Measurements from ENCODE around the gene DUOX2.
"Not testable (repeated sequence)": the region's sequence is repeated elsewhere in the genome, so short reads cannot be mapped to it uniquely, and the experiment has no call there.

Gene DUOX2

DNA sequence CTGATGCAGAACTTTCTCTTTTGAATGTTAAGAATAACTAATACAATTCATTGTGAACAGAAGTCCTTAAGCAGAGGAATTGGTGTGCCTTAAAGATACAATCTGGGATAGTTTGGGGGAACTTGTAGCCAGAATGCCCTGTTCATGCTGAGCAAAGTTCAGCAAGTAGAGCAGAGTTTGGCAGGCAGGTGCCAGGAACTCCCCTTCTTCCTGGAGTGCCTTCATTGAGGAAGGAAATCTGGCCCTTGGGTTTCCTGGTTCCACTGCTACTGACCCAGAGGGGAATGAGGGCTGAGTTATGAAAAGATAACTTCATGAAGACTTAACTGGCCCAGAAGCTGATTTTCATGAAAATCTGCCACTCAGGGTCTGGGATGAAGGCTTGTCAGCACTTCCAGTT, 40.4 kb downstream of the DUOX2 start:
- not testable (repeated sequence) for DNase-seq (ENCODE audit: low spot score)

DNA sequence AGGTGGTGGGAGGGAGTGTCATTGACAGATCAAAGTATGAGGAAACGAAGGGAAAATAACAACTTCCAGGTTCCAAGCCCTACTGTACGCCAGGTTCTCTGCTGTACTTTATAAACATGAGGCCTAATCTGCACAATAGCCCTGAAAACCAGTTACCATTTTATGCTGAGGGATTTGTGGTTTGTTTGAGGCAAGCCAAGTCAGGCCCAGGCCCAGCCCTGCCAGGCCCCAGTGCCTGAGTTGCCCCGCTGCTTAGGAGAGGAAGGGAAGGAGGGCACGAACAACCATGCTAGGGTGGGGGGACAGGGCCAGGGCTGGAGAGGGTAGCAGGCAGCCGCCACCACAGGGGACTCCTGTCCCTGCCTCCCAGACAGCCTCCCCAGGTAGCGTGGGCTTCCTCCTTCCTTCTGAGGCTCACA, 44.0 kb downstream of the DUOX2 start:
- DNase-seq (ENCODE audit: low spot score) = not testable (repeated sequence)

DNA sequence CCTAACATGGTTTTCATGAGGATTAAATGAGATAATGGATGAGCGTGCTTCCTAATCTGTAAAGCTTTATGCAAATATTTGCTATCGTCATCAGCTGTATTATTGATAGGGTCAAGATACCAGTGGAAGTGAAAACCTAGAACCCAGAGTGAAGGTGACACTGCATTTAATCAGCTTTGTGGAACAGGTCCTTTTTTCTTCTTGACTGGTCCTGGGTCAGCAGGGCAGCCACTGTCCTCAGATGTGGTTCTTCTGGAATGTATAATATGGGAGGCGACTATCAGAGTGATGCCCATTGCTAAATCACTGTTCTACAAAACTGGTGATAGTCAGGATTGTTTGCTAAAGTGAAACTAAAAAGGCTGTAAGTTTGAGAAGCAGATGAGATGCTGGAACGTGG, 49.6 kb downstream of the DUOX2 start:
- peak; percentile 81 for DNase-seq (ENCODE audit: low spot score)

DNA sequence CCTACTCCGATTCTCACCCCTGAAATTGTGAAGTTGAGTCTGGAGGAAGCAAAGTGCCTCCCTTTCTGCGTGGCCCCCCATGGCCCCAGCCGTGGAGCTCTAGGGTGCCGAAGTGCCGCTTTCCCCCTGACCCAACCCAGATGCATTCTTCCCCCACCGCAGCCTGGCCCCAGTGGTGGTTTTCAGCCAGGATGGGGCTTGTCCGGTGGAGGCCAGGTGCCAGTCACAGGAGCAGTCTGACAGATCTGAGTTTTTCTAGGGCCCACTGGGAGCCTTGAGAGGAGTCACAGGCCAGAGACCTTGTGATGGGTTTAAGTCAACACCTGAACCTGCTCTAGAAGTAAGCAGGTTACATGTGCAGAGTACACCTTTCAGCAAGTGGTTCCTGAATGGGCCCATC, 51.7 kb downstream of the DUOX2 start:
- not testable (repeated sequence) for DNase-seq (ENCODE audit: low spot score)

DNA sequence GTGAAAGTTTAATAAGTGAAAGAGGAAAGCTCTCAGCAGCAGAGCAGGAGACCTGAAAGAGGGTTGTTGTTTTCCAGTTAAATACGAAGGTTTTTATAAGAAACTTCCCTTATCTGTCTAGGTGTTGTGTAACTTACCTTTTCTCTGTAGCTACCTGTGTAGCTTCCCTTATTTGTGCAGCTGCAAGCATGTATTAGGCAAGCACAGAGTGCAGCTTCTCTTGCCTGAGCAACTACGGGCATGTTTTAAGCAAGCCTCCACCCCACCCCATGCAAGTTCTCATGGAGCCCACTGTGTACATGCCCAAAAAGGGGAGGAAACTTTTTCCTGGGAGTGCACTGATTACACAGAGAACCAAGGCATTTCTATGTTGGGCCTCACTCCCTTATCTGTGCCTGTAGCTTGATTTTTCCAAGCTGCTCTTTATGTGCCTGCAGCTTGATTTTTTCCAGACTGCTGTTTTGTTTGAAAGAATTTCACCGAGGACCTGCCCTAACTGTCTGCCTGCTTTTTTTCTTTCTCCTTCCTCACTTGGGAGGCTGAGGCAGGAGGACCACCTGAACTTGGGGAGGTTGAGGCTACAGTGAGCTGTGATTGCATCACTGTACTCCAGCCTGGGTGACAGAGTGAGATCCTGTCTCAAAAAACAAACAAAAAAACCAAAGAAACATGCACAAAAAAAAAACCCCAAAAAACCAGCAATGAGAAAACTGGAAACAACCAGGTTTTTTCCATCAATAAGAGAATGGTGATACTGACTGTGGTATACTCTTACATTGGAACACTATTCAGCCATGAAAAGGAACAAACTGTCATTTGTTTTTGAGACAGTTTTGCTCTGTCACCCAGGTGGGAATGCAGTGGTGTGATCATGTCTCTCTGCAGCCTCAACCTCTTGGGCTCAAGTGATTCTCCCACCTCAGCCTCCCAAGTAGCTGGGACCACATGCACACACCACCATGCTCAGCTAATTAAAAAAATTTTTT, 55.0 kb downstream of the DUOX2 start:
- DNase-seq (ENCODE audit: low spot score) = not testable (repeated sequence)

DNA sequence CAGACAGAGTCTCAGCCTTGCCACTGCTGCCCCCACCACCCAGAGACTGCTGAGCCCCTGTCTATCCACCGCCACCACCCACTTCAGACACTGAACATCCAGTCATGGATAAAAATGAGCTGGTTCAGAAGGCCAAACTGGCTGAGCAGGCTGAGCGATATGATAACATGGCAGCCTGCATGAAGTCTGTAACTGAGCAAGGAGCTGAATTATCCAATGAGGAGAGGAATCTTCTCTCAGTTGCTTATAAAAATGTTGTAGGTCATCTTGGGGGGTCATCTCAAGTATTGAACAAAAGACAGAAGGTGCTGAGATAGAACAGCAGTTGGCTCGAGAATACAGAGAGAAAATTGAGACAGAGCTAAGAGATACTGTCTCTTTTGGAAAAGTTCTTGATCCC, 61.3 kb downstream of the DUOX2 start:
- DNase-seq (ENCODE audit: low spot score) = not testable (repeated sequence)

DNA sequence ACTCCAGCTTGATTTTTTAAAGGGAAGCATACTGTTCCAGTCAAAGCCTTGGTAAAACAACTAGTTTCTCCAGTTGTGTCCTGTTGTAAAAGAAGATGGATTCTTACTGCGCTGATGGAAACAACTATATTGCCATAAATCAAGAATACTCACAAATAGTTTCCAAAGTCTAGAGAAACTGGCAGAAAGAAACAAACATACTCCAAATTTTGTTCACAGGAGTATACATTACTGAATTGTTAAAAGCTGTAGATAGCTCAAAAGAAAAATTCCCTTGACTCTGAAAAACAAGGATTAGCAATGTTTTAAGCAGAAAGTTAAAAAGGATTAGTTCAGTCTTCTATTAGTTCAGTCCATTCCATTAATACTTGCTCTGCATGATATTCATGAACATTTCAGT, 63.4 kb downstream of the DUOX2 start:
- DNase-seq (ENCODE audit: low spot score) = no peak

DNA sequence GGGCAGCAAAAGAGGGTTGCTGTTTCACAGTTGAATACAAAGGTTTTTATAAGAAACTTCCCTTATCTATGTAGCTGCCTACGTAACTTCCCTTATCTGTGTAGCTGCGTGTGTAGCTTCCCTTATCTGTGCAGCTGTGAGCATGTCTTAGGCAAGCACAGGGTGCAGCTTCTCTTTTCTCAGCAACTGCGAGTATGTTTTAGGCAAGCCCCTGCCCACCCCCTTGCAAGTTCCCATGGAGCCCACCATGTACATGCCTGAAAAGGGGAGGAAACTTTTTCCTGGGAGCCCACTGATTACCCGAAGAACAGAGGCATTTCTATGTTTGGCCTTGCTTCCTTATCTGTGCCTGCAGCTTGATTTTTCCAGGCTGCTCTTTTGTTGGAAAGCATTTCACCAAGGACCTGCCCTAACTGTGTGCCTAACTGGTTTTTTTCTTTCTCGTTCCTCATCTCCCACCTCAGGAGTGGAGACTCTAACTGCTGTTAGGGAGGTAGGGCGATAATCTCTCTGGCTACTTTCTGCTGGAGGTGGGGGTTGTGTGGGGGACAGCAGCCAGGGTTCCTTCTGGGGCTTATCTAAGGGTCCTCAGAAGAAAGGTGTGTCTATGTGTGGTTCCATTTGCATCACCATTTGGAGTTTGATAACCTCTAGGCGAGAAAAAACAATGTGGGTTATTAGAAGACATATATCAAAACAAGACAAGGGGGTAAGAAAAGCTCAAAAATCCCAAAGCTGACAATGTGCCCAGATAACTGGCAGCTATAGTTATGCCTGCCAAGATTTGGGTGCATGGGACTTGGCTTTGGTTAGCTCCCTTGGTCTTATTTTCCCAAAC, 65.0 kb downstream of the DUOX2 start:
- DNase-seq (ENCODE audit: low spot score) = no peak

DNA sequence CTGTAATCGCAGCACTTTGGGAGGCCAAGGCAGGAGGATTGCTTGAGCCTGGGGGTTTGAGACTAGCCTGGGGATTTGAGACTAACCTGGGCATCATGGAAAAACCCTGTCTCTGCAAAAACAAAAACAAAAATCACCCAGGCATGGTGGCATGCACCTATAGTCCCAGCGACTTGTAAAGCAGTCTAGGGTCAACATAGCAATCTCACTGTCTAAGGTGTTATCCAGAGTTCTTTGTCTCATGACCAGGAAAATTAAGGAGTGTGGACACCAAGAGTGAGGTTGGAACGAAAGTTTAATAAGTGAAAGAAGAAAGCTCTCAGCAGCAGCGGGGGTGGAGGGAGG, 65.6 kb downstream of the DUOX2 start:
- not testable (repeated sequence) for DNase-seq (ENCODE audit: low spot score)

DNA sequence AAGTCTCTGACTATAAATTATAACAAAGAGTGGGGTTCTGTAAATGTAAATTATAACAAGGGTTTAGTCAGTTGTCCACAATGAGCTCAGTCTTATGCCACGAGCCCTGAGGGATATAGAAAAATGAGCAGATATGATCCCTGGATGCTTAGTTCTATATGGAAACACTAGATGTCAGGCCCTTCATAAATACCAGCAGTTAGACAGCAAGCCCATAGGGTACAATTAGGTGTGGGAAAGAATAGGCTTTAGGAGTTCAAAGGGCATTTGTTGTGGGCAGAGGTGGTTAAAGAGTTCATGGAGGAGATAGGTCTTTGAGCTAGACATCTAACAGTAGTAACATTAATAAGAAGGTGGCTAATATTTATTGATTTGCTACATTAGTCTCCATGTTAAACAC, 69.7 kb downstream of the DUOX2 start:
- DNase-seq (ENCODE audit: low spot score) = not testable (repeated sequence)

DNA sequence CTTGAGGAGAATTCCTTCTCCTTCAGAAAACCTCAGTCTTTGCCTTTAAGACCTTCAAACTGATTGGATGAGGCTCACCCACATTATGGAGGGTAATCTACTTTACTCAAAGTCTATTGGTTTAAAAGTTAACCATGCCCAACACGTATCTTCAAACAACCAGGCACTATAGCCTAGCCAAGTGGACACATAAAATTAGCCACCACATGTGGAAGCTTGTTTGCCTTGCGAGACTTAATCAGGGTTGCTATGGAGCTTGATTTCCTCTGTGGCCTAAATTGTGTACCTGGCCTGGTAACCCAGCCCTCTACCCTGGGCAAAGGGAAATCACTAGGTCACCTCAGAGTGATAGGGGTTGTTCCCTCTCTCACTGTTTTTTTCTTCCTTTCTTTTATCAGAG, 71.1 kb downstream of the DUOX2 start:
- not testable (repeated sequence) for DNase-seq (ENCODE audit: low spot score)
